PC-9 (cell line): ENCODE results near the gene CD300E.

Source experiments
- CTCF ChIP-seq: fragments of 200-600 bp; sonication (generic); conservative IDR thresholded peaks from 2 replicates; pipeline ENCODE4 v1.6.1; 2017; ENCODE audit warnings: mixed run types, antibody characterized with exemption, mild to moderate bottlenecking, moderate library complexity
- EZH2 ChIP-seq: fragments of 200-600 bp; sonication (generic); IDR thresholded peaks from 2 replicates; pipeline ENCODE4 v1.8.0; 2017; ENCODE audit warnings: antibody characterized with exemption, low read depth

GRCh38 chr17:74573169-74573568, 50.4 kb downstream of the CD300E start:
- no peak for TF ChIP-seq CTCF
- TF ChIP-seq EZH2, result no peak
